ENCODE measurements around the gene PURB.

DNA sequence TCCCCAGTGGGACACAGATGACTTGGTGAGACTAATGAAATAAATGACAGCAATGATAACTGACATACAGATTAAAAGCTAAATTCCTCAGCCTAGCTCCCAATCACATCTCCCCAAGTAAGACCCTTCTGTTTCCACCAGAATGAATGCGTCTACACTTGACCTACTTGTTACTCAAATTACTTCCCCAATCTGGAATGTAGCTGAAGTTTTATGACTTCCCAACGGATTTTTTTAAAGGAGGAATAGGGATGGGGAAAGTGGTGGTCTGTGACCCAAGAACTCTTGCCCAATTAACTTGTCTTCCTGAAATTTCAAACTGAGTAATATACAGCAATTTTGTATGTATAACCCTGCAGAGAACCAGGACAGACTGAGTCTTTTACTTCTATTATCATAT is 46.6 kb downstream of the PURB start:
- TF ChIP-seq EP300 (IDR thresholded peaks at IDR 0.05): no peak
- TF ChIP-seq, protein P1, sequence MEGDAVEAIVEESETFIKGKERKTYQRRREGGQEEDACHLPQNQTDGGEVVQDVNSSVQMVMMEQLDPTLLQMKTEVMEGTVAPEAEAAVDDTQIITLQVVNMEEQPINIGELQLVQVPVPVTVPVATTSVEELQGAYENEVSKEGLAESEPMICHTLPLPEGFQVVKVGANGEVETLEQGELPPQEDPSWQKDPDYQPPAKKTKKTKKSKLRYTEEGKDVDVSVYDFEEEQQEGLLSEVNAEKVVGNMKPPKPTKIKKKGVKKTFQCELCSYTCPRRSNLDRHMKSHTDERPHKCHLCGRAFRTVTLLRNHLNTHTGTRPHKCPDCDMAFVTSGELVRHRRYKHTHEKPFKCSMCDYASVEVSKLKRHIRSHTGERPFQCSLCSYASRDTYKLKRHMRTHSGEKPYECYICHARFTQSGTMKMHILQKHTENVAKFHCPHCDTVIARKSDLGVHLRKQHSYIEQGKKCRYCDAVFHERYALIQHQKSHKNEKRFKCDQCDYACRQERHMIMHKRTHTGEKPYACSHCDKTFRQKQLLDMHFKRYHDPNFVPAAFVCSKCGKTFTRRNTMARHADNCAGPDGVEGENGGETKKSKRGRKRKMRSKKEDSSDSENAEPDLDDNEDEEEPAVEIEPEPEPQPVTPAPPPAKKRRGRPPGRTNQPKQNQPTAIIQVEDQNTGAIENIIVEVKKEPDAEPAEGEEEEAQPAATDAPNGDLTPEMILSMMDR (IDR thresholded peaks at IDR 0.05): no peak
- TF ChIP-seq POLR2AphosphoS5 (IDR thresholded peaks at IDR 0.05): no peak
- no peak for TF ChIP-seq POLR2A (IDR thresholded peaks at IDR 0.05)

Data from sigmoid colon (tissue), 4 donors.